ENCODE measurements around the gene DNER.
"Not testable (repeated sequence)": the region's sequence is repeated elsewhere in the genome, so short reads cannot be mapped to it uniquely, and the experiment has no call there.

DNER gene

DNA sequence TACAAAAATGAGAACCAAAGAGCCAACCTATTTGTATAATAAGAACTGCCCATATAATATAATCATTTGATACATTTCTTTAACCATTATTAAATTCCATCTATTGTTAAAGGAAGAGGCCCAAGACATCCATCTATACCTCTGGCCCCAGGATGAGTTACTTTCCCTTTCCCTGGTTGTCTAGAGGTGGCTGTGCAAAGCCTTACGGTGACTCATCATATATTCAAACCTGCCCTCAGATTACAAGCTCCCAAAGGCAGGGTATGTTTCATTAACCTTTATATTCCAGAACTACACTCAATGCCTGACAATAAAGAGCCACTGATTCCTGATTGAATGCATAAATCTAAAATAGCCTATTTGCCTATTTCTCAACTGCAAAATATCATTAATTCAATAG is 337.5 kb downstream of the DNER start:
- DNase-seq = no peak

DNA sequence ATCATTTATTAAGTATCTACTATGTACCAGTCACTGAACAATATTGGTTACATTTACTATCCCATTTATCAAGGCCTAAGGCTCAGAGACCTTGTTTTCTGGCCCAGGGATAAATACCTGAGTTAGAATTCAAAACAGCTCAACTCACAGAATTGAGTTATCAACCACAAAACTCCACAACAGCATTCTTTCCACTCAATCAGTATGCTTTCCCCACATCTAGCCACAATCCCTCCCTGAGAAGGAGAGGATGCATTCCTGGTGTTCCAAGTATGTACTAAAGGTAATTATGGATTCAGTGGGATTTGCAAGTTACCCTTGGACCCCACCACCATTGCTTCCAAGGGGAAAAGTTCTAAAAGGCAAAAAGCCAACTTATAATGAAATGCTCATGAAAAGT is 339.1 kb downstream of the DNER start:
- DNase-seq = no peak

DNA sequence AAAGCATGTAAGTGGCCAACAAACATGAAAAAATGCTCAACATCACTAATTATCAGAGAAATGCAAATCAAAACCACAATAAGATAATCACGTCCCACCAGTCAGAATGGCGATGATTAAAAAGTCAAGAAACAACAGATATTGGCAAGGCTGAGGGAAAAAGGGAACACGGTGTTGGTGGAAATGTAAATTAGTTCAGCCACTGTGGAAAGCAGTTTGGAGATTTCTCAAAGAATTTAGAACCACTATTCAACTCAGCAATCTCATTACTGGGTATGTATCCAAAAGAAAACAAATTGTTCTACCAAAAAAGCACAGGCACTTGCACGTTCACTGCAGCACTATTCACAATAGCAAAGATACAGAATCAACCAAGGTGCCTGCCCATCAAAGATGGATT is 341.0 kb downstream of the DNER start:
- not testable (repeated sequence) for DNase-seq

DNA sequence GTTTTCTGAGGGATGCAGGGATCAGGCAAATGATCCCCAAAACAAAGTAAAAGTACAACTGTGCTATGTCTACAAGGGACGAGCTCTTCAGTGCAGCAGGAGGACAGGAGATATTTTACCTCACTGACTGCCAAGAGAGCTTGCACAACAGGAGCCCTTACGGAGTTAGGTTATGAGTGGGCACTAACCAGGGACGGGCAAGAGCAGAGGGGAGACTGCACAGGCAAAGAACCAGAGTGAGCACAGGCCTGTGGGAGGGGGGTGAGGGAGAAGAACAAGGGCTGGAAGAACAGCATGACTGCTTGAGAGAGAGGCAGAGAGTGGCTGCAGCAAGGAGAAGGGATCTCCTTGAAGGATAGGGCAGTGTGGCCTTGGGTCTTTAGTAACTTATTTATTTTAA is 342.1 kb downstream of the DNER start:
- DNase-seq = no peak

DNA sequence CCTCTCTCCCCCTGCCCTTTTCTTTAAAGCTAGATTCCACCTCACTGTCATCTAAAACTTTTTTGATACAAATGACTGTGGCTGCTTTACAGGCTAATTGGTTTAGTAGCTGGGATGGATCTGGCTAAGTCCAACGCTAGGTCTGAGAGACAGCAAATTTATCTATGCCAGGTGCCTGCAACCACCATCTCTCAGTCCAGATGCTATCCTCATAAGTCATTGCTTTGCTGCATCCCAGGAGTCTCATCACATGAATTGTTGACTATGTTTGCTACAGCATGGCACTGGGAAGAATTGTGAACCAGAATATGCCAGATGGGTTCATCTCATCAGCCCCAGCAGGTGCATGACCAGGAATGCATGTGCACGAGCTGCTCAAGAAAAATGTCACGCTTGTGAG is 343.3 kb downstream of the DNER start:
- DNase-seq = no peak

DNA sequence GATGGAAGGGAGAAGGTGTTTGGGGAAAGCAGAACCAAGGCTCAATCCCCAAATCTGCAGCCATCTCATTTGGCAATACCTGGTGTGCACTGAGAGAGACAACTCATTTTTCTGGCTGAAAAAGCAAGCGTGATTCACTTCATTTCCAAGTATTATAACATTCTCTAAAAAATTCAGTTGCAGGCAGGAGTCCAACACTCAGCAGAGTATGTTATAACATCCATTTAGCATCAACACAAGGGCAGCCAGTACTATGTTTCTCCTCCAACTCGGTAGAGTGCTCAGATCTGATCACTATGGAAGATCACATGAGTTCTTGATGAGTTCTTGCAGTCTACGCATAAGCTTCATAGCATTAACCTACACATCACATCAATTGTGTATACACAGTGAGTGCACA is 343.8 kb downstream of the DNER start:
- DNase-seq = no peak

DNA sequence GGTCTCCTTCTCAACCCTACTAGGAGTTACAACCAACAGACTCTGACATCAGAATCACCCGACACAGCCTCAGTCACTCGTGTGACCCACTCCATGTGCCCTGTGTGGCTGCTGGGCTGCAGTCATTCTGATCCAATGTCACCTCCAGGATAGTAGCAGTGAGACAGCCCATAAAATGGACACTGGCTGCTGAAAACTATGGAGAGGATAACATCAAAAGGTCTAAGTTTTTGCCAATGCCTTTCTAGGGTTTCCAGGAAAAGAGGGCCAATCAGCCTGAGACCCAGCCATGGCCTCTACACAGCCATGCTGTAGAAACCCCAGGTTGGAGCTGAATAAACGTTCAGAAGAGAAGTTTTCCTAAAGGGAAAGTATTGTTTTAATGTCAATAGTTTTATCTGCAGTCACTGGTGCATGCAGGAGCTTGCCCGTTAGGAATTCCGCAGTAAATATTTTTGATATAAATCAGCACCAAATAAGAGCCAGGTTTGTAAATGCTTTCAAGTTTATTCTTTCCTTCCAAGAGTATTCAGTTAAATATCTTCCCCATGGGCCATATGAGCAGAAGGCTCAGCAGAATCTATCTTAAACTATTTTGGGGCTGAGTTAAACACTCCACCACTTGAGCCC is 351.1 kb downstream of the DNER start:
- DNase-seq = no peak

DNA sequence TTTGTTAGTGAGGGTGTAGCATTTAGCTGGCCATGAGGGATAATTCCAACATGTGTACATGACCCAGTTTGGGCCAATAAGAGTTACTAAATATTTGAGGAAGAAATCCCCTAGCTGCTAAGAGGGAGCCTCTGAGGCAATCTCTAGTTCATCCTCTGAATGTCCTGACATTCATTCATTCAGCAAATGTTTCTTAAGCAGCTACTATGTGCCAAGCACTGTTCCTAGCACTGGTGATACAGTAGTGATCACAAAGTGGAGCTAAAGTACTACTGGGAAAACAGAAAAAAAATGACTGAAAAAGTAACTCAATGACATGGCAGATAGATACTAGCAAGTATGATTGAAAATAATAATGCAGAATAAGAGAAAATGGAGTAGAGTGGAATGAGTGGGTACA is 363.5 kb downstream of the DNER start:
- DNase-seq = no peak

DNA sequence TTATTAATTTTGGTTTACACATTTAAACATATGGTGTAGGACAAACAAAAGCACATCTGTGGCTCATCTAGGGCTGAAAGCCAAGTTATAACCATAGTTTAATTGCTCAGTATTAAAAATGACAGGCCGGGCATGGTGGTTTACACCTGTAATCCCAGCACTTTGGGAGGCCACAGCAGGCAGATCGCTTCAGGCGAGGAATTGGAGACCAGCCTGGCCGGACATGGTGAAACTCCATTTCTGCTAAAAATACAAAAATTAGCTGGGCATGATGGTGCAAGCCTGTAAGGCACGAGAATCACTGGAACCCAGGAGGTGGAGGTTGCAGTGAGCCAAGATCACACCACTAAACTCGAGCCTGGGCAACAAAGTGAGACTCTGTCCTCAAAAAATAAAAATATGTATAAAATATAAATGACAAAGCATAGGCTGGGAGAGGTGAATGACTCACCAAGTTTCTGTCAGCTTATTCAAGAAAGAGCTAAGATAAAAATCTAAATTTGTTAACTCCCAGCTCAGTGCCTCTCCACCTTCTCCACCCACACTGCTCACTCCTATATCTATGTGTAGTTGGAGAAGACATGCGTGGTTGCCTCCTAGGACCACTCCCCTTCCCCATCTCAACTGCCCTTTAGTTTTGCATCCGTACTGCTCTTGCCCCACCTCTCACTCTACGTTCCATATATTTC is 364.1 kb downstream of the DNER start:
- no peak for DNase-seq

DNA sequence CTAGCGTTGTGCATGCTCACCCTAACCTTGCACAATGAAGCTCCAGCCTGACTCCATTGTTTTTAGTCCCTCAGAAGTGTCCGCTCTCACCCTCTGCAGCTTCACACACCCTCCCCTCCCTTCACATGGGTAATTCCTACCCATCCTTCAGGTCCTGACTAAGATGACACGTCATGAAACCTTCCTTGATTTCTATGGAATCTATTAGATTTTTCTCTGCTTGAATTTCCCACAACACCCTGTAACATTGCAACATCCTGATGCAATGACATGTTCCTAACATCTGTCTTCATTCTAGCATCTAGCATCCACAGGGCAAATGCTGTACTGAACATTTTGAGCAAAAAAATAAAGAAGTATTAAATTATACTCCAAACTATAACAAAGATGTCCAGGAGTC is 366.2 kb downstream of the DNER start:
- no peak for DNase-seq

DNA sequence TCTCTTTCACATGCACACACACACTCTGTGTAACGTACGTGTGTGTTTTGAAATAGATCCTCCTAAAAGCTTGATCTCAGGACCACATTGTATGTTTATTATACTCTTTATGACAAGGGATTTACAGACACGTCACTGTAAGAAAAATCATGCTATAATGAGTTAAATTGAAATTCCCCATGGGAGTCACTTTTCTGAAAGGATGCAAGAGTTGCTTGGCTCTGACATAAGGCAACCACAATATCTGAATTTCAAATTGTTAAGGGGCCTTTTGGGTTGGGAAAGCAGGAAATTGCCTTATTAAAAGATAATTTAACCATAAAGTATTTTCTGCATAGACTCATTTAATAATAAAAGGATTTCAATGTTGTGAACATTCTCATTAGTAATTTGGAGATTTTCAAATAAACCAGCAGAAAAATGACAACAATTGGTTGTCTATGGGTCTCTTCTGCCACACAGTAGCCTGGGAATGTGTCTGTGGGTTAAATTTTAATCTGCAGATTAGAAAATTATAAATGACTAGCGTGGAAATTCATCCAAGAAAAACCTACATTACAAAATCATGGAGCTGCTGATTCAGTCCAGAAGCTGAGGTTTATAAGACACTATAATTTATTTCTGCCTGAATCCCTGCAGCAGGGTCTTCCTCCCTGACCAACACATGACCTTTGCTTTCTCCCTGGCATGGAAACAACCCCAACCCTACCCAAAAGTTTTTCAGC is 367.4 kb downstream of the DNER start:
- no peak for DNase-seq

DNA sequence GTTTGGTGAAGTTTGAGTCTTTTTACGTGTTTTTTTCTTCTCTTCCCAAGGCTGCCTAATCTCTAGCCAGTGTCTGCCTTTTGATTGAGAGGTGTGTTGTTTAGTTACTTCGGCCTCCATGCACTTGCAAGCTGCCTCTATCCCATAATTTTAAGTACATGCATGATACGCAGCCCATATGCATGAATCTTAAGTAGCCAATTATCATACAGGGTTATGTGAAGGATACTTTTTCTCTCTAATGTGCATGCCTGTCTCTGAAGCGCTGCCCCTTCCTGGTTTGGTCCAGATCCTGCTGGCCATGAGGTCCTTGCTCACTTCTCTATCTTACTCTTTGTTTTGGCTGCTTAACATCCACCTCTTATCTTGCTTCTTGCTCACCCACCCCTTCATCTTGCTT is 369.4 kb downstream of the DNER start:
- DNase-seq = no peak

DNA sequence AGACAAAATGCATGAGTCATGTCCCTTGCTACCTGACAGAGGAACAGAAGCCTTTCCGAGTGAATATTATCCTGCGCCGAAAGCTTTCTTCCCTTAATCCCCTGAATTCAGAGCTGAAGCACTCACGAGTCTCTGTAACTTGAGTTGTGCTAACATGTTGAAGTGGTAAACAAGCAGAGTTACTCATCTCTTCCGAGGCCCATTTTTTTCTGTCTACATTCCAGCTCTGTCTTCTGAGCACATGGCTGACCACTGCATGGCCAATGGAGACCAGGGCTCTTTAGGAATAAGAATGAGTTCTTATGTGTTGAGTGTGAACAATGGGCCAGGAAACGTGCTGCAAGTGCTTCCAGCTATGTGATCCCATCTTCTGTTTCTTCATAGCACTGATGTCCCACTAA is 370.2 kb downstream of the DNER start:
- DNase-seq = no peak

DNA sequence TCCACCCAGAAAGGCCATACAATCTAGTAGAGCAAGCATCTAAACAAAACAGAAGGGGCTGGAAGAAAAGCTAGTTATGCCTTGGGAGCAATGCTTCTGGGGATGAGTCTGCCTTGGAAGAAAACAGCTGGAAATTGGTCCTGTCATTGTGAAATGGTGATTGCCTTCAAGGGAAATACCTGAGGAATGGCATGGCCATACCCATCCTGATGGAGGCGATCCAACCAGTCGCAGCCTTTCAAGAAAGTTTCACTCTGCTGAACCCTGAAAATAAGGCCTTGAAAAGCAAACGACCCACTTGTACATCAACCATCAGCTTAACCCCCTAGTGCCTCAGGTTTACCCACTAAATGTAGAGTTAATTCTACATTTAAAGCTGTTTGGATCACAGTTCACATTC is 370.7 kb downstream of the DNER start:
- no peak for DNase-seq

DNA sequence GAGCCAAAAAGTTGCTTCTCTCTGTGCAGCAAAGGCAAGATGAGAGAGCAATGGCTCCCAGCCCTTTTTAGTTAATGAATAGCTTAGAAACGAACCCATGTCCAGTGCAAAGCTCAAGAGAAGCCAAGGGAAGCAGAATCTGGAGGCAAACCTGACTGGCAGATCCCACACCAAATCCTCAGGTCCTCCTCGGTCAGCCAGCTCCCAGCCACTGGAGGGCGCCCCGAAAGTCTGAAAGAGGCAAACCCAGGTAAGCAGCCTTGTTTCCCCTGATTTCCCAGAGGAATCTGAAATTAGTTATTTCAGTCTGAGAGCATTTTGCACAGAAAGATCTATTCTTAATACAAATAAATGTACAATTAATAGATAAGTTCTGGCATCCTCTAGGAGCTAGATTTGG is 372.0 kb downstream of the DNER start:
- no peak for DNase-seq

DNA sequence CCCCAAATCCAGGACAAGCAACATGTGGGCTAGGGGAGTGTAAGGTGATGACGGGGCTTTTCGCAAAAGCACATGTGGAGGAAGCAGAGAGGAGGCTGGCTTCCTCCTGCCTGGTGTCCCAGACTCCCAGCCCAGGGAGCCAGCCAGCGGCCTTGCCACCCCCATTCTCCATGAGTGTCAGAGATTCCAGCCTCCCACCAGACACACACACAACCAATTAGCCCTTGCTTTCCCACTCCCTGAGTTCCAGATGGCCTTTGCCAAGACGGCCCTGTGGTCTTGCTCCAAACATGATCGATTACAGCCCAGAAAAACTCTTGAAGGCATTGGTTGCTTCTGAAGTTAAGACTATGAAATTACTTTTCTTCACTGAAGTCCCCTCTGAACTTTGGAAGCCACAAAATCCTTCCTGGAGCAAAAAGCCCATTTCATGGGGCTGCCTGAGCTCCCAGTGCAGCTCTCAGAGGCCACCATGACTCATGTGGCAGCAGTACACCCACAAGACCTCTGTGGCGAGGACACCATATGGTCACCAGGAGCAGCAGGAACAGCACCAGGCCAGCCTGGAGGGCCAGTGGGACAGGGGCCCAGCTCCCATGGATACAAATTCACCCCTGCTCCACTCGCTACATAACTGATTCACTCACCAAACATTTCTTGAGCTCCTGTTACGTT is 374.1 kb downstream of the DNER start:
- DNase-seq = no peak

DNA sequence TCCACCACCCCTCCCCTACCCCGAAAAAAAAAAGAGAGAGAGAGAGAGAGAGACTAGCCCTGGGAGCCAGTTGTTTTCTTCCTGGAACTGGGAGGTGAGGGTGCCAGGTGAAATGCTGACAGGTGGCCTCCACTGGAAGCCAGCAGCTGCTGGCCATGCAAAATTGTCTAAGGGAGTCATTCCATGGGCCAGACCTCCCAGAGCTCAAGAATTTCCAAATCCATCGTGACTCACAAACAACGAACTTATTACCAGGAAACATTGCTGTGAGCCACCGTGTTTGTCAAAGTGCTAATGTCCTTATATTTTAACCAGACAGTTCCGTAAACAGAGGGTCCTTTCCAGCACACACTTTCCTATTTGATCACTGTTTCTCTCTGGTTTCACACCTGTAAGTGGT is 374.7 kb downstream of the DNER start:
- no peak for DNase-seq

DNA sequence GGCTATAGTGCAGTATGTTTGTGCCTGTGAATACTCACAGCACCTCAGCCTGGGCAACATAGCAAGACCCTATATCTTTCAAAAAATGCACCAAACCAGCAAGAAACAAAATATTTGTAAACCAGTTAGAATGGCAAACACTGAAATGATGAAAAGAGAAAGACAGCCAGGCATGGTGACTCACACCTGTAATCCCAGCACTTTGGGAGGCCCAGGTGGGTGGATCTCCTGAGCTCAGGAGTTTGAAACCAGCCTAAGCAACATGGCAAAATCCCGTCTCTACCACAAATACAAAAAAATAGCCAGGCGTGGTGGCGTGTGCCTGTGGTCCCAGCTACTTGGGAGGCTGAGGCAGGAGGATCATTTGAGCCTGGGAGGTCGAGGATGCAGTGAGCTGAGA is 375.2 kb downstream of the DNER start:
- not testable (repeated sequence) for DNase-seq

DNA sequence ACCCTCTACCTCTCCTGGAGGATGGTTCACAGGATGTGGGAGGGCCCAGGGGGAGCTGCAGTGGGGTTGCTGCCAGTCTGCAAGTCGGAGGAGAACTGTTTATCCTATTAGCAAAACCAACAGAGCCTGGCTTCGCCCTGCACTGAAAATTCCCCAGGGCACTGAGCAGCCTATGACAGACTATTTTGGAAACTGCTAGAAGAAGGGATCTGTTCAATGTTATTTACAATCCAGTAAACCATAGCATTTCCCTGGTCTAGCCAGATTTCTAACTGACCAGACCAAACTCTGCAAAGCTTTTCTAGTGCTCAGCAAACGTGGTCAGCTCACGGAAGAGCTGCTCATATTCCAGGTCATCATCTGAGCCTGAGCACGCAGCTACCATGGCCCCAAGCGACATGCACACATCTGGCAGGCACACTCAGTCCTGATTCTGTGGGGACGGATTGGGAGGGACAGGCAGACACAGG is 378.4 kb downstream of the DNER start:
- DNase-seq = no peak

DNA sequence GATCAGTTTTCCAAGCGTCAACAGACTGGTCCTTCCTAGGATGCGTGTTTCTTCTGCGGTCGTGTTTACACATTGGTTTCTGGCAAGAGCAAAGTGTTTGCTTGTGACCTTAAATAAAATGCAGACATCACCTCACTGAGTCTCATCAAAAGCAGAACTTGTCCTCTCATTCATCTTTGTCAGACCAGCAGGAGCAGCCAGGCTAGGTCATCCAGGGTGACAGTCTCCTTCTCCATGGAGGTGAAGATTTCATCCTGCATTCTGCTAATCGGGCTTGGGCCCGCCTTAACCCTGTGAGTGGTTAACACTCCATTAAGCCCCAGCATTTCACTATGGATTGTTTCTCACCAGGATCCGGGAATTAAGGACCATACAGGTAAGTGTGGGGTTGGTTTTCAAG is 379.0 kb downstream of the DNER start:
- DNase-seq = no peak

DNA sequence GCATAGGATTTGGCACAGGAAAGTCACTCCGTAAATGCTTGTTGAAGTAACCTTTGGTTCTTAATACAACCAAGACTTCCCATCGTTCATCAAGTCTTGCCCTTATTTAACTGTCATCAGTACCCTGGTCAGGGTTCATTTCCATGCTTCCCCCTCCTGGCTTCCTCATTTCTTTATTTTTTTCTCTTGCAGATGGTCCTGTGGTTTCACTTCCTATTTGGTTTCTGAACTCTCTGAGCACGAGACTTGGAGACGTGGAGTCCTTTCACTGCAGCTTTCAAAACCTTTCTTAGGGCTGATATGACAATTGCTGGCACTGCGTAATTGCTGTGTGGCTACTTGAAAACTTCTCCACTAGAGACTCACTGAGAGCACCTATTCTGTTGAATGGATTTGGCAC is 383.4 kb downstream of the DNER start:
- no peak for DNase-seq

DNA sequence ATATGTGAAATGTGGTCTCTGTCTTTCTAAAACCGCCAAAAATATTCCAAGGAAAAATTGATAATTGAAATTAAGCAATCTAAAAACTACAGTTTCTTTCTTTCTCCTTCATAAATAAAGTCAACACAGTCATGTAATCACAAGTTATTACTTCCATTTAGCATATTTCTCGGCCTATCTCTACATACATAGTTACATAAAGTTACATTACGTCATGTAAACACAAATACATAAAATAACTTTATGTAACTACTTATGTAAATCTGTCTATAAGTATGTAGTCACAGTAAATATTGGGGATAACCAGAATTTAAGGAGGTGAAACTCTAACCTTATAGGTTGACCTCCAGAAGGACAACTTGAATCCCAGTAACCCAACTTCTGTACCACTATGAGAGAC is 394.8 kb downstream of the DNER start:
- DNase-seq = no peak

DNA sequence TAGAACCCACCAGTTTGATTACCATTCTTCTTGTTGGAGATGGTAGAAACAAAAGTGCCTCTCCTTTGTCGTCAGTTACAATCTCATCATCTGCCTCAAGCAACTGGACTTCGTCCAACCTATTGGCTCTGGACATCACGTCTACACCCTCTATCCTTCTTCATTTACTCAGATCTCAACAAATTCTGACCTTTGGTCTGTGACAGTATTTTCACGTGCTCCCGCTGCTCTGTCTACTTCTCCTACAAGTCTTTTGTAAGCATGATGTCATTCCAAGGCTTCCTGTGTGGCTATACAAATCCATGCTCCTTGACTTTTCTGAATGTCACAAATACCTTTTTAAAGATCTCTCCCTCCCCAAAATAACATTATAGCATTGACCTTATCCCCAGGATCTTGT is 400.2 kb downstream of the DNER start:
- no peak for DNase-seq

DNA sequence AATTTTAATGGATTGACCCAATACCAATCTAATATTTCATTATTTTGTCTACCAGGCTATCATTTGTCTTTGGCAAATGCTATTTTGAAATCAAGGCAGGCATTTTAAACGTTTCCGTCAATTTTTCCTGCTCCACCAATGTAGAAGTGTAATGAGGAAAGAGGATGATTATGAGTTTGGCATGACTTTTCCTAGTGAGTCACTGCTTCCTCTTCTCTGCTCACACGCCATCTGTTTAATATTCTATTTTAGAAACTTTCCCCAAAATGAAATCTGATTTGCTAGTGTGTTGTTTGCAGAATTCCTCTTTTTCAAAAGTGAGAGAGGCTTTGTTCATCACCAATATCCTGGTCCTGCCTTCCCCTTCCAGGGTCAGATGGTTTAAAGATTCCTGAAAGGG is 400.8 kb downstream of the DNER start:
- DNase-seq = no peak

All from NCI-H2029 treated with DMSO at 0.1 percent for 48 hours (cell line).